ENCODE measurements around the gene ORM1.
A peak's percentile ranks its signal among the peaks of the same experiment; 100 is the strongest.
"Not testable (repeated sequence)": the region's sequence is repeated elsewhere in the genome, so short reads cannot be mapped to it uniquely, and the experiment has no call there.

The ORM1 gene

GRCh38 chr9:114308361-114308950 lies 14.4 kb upstream of the ORM1 start:
- no peak for DNase-seq

GRCh38 chr9:114309096-114309495 lies 13.8 kb upstream of the ORM1 start:
- no peak for DNase-seq

DNA sequence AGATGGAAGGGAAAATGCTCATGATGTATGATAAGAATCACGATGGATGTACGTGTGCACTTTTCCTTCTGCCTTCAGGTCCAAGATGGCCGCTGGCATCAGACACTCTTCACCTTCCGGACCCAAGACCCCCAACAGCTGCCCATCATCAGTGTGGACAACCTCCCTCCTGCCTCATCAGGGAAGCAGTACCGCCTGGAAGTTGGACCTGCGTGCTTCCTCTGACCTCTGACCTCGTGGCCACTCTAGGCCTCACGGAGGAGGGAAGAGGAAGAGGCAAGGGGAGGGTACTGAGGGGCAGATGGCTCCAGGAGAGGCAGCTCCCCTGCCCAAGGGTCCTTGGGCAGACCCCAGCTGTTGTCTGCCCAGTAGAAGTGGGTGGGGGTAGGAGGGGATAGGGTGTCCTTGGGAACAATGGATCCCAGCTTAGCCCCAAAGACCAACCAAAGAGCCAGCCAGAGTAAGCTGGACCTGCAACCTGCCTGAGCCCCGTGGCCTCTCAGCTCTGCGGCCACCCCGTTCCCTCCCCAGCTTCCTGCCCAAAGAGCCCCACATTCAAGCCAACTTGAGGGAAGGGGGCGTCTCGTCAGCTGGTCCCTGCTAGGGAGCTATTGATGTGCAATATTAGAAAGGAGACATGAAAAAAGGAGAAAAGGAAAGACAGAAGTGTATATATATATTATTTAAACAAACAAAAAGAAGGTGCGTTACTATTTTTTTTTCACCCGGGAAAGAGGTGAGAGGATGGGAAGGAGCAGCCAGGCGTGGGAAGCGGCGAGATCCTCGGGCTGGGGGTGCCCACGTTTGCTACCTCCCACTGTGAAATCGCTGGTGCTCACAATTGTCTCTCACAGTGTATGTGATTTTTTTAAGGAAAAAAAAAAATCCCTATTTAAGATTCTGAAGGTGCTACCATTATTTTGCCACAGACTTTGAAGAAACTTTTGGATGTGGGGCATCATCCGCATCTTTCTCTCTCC lies 12.1 kb upstream of the ORM1 start:
- DNase-seq: no peak

DNA sequence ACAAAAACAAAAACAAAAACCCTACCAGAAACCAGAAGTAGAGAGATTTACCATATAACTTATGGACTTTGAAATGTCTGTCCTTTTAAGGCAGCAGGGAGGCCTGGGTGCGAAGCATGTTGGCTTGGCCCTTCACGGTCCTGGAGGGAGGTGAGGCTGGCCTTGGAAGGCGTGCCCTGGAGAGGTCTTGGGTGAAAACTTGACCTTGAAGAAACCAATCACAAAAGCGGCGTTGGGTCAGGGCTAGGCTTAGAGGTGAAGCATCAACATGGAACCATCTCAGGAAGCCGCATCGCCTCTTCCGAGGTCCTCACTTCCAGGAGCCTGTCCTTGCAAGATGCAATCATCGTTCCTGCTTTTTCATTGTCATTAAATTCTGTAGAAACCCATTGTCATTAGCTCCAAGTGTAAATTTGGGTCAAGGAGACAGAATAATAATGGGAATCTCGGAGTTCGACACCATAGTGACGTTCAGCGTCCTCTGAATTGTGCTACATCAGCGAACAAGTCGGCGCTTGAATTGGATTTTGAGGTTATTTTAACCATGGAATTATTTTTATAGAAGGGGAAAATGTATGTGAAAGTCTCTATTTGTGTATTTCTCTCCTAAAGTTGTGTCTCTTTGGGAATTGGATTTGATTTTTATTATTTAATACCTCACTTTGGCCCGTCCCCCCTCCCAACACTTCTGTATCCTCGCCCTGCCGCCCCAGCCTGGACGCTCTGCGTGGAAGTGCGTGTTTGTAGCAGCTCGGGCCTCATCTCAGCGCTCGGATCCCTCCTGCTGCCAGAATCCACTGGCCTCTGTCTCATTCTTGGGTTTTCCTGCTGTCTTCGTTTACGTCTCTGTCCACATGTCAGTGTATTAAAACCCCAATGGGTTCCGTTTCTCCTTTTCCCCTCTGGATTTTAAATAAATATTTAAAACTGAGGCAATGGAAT lies 11.1 kb upstream of the ORM1 start:
- no peak for DNase-seq

GRCh38 chr9:114312513-114312875 lies 10.4 kb upstream of the ORM1 start:
- no peak for DNase-seq

GRCh38 chr9:114313186-114313585 lies 9.7 kb upstream of the ORM1 start:
- DNase-seq: no peak

DNA sequence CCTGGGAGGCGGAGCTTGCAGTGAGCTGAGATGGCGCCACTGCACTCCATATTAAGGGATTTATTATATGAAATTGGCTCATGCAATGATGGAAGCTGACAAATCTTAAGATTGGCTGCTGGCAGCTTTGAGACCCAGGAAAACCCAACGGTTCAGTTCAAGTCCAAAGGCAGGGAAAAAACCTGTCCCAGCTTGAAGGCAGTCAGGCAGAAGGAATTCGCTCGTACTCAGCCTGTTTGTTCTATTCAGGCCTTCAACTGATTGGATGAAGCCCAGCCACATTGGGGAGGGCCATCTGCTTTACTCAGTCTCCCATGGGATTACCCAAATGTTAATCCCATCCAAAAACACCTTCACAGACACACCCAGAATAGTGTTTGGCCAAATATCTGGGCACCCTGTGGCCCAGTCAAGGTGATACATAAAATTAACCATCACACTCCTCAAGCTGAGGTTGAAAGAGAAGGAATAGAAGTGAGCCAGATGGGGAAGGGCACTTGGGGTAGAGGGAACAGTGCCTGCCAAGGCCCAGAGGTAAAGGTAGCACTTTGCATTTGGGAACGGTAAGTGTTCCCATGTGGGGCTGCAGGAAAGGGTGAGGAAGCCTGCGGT lies 8.5 kb upstream of the ORM1 start:
- DNase-seq: no peak

- DNase-seq: no peak
Observed at GRCh38 chr9:114314881-114315722, 7.8 kb upstream of the ORM1 start.

DNA sequence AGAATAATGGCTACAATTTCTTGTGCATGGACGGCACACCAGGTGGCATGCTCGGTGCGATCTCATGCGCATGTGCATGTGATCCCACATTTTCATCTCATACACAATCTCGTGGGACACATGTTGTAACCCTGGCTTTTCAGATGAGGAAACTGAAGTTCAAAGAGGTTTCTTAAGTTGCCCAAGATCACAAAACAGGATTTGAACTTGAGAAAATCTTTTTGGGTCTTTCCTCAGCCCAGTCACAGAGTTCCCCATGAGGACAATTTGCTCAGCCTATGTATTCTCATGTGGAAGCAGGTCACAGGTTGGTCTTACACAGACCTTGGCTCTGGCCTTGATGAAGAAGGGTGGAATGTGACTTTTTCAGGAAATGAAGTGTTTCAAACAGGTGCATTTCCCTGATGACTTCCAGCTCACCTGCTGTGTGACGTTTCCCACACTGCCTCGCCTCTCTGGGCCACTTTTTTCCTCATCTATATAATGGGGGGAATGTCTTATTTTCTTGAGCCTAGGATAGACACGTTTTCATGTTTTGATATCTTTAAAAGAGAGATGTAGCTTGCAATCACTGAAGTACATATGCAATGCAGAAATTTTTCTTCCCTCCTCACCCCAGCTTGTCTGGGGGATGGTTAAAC lies 7.1 kb upstream of the ORM1 start:
- DNase-seq: no peak

DNA sequence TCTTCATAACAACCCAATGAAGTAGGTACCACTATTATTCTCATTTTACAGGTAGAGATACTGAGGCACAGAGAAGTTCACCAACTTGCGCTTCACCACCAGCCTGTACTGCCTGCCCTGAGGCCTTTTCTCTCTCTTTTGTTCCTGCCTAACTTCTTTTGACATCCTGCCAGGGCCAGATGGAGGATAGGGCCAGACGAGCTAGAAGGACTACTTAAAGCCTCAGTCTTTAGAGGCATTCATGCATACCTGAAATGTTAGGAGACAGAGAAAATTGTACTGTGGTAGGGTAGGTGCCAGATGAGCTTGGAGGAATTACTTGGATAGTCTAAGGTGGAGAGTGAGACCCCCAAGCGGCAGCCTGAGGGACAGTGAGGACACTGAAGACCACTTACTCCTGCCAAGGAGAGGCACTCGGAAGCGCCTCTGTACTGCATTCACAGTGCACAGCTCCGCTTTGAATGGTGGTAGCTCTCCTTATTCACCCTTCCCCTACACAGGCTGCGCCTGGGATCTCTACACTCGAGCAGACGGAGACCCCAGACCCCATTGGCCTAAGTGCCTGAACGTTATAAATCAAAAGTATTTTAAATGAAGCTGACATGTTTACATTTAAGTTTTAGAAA lies 6.2 kb upstream of the ORM1 start:
- peak; percentile 35 for DNase-seq

DNA sequence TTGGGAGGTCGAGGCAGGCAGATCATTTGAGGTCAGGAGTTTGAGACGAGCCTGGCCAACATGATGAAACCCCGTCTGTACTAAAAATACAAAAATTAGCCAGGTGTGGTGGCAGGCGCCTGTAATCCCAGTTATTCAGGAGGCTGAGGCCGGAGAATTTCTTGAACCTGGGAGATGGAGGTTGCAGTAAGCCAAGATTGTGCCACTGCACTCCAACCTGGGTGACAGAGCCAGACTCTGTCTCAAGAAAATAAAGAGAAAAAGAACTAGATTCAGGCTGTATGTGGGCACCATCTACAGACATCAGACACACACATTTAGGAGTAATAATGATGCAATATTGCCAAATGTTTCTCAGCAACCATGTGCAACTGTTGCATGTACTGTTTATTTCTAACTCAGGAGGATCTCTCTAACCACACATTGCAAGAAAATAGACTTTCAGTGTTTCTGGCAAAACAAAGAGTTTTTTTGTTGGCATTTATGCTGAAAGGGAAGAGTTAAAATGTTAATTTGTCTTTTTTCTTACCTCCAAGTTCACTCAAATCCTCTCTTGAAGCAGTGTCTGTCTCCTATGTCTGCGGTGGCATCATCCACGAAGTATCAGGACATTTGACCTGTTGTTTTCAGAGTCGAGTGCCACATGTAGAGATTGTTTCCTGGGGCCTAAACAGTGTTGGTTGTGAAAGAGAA lies 5.1 kb upstream of the ORM1 start:
- DNase-seq: peak; percentile 88

DNA sequence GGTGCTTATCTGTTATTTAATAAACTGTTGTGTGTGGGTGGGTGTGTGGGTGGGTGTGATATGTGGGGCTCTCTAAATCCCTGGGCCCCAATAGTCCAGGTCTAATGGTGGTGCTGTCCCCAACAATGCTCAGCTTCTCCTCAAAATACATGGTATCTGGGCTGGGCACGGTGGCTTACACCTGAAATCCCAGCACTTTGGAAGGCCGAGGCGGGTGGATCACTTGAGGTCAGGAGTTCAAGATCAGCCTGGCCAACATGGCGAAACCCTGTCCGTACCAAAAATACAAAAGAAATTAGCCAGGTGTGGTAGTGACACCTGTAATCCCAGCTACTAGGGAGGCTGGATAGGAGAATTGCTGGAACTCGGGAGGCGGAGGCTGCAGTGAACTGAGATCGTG lies 4.5 kb upstream of the ORM1 start:
- DNase-seq: no peak

DNA sequence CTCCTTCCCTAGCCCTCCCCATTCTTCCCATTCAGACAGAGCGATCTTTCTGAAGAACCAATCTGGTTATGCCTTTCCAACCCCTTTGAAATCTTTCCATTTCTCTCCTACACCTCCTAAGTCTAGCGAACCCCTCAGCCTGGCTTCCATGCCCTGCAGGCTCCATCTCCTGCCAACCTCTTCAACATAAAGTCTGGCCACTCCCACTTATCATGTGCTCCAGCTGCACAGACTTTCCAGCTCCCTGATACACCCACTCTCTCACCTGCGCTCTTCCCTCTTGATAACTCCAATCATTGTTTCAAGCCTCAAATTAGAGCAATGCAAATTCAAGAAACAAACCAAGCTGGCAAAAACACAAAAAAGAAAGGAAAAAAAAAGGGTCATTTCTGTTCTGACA lies 3.8 kb upstream of the ORM1 start:
- no peak for DNase-seq

DNA sequence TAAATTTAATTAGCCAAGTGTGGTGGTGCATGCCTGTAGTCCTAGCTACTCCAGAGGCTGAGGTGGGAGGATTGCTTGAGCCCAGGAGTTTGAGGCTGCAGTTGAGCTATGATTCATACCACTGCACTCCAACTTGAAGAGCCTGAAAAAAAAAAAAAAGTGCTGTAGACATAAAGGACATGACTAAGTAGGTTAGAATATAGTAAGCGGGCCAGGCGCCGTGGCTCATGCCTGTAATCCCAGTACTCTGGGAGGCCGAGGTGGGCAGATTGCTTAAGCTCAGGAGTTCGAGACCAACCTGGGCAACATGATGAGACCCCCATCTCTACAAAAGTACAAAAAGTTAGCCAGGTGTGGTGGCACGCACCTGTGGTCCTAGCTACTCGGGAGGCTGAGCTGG lies 2.2 kb upstream of the ORM1 start:
- DNase-seq: peak; percentile 56

DNA sequence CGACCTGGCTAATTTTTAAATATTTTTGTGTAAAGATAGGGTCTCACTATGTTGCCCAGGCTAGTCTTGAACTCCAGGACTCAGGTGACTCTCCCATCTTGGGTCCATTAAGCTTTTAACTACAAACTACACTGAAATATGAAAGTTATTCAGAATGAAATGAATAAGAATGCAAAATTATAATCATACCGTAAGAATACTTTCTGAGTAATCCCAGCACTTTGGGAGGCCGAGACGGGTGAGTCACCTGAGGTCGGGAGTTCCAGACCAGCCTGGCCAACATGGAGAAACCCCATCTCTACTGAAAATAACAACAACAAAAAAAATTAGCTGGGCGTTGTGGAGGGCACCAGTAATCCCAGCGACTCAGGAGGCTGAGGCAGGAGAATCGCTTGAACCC lies 1.1 kb upstream of the ORM1 start:
- DNase-seq: peak; percentile 64

- peak; percentile 20 for DNase-seq
Observed at GRCh38 chr9:114322160-114322818, 609 bp upstream of the ORM1 start.

DNA sequence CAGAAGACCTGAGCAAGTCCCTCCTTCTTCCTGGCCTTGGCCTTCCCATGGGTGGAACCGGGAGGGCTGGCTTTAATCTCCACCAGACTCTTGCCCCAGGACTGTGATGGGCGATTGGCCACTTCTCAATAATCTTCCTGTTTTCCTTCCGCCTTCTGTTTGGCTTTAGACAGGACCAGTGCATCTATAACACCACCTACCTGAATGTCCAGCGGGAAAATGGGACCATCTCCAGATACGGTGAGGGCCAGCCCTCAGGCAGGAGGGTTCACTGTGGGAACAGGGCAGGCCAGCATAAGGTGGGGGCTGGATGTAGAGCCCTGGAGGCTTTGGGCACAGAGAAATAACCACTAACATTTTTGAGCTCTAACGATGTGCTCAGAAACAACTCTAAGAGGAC lies 951 bp downstream of the ORM1 start:
- DNase-seq: not testable (repeated sequence)

DNA sequence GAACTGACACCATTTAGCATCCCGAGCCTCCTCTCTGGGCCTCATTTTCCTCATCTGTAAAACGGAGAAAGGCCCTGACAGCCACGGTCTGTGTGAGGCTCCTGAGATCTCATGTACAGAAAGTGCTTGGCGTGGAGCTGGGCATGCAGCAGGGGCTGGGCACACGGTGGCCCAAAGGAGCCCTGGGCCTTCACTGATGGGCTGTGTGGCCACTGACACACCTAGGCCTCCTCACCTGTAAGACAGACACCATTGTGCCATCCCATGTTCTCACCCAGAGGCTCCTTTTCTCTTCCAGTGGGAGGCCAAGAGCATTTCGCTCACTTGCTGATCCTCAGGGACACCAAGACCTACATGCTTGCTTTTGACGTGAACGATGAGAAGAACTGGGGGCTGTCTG lies 1.6 kb downstream of the ORM1 start:
- no peak for DNase-seq

- not testable (repeated sequence) for DNase-seq
Observed at GRCh38 chr9:114324965-114325364, 2.1 kb downstream of the ORM1 start.

Measured in fibroblast of skin of abdomen (primary cell).